Measurements from ENCODE around the gene FERMT1. TPM values are rescaled to one million over a fixed set of nuclear protein-coding genes. Genes with fewer than 3 reads are reported as not detected.
"Not testable (repeated sequence)": the region's sequence is repeated elsewhere in the genome, so short reads cannot be mapped to it uniquely, and the experiment has no call there.

FERMT1 gene
- total and polyA plus RNA-seq, 2 of the 13 experiments (the other 11 are each of a cell fraction or from before 2014, with no cell fraction given): 15.8 to 29.5 TPM

- no TSS peak for BruUV-seq (replicated peaks)
- Histone ChIP-seq H3K27me3 (ENCODE audit: control insufficient read depth in 1 of 2, insufficient read depth in 2 of 2, low read length in 2 of 2) (no peaks in the 10 kb centered on the region), H3K9ac (ENCODE audit: insufficient read depth, low read depth, low read length) (no peak overlapping the region), H3K4me2 (ENCODE audit: low read depth, low read length) (no peak overlapping the region), H3K4me1 (ENCODE audit: insufficient read depth, low read length) (no peaks in the 10 kb centered on the region), H3K4me3 (replicated peaks in 1 of 3; ENCODE audit: insufficient read depth in 1 of 3, low read depth in 2 of 3, low read length in 3 of 3) (no peak overlapping the region), H3K36me3 (replicated peaks in 1 of 2; ENCODE audit: control insufficient read depth in 1 of 2, insufficient read depth in 2 of 2, low read length in 2 of 2) (peaks cover 37 to 67% of the 10 kb centered on the region in 2 experiments), H4K20me1 (ENCODE audit: insufficient read depth, low read length) (no peaks in the 10 kb centered on the region), H3K9me3 (ENCODE audit: low read length) (no peaks in the 10 kb centered on the region), H3K27ac (ENCODE audit: extremely low read length, insufficient read depth, low read length) (no peak overlapping the region), H3K79me2 (ENCODE audit: insufficient read depth, low read length) (no peaks in the 10 kb centered on the region), H2AFZ (ENCODE audit: low read length) (no peak overlapping the region)
- in situ Hi-C loops (cut with HindIII; ENCODE audit: extremely low pct_ligation_motif_present, low pct_unique_long_range_greater_than_20kb): no loop called here
- FAIRE-seq: no peak
- intact Hi-C loops (cut with micrococcal nuclease; ENCODE audit: unreplicated experiment): no loop called here
- no peak for DNase-seq (ENCODE audit: low spot score)
- CTCF ChIA-PET (ENCODE audit: low intra/inter-chr PET ratio, low total read pairs): no interaction called here
- 97% methylated on average over 3 of the region's 3 CpGs for WGBS (ENCODE audit: low lambda C conversion rate)
- ATAC-seq: no peak
- TF ChIP-seq ATF5 (CRISPR knock-in tag; IDR thresholded peaks at IDR 0.05; ENCODE audit: low read depth): no peak
- TF ChIP-seq TOE1 (CRISPR knock-in tag; IDR thresholded peaks at IDR 0.05): no peak
- no peak for TF ChIP-seq ZNF230 (CRISPR knock-in tag; IDR thresholded peaks at IDR 0.05)
- no peak for TF ChIP-seq HOXD1 (CRISPR knock-in tag; IDR thresholded peaks at IDR 0.05)
- no peak for TF ChIP-seq SNAPC2 (CRISPR knock-in tag; IDR thresholded peaks at IDR 0.05)
- no peak for TF ChIP-seq ZNF234 (CRISPR knock-in tag; conservative IDR thresholded peaks at IDR 0.05)
- TF ChIP-seq TAF15 (IDR thresholded peaks at IDR 0.05; ENCODE audit: low read depth, low read length, poor library complexity, severe bottlenecking): no peak
- TF ChIP-seq HOXA9 (CRISPR knock-in tag; IDR thresholded peaks at IDR 0.05; ENCODE audit: borderline replicate concordance): no peak
- TF ChIP-seq ZFP1 (CRISPR knock-in tag; IDR thresholded peaks at IDR 0.05): no peak
- no peak for TF ChIP-seq LRRFIP1 (CRISPR knock-in tag; conservative IDR thresholded peaks at IDR 0.05)
- POLR2A ChIA-PET: interaction anchor here (0.9 kb wide), 1 partner anchor 9 kb away, joined by 4 read pairs; the partner anchor contains the start of gene FERMT1
Observed at GRCh38 chr20:6113951-6114350, 8.9 kb downstream of the FERMT1 start.

GRCh38 chr20:6112965-6113364 is 9.9 kb downstream of the FERMT1 start:
- H3K4me3 ChIP-seq (replicated peaks in 1 of 3; ENCODE audit: insufficient read depth in 1 of 3, low read depth in 2 of 3, low read length in 3 of 3); FAIRE-seq; H3K4me1 ChIP-seq (ENCODE audit: insufficient read depth, low read length); POLR2A ChIA-PET; ATAC-seq; in situ Hi-C loops (cut with HindIII; ENCODE audit: extremely low pct_ligation_motif_present, low pct_unique_long_range_greater_than_20kb); H3K9me3 ChIP-seq (ENCODE audit: low read length); H3K79me2 ChIP-seq (ENCODE audit: insufficient read depth, low read length); H2AFZ ChIP-seq (ENCODE audit: low read length); CTCF ChIA-PET (ENCODE audit: low intra/inter-chr PET ratio, low total read pairs); H3K9ac ChIP-seq (ENCODE audit: insufficient read depth, low read depth, low read length); H3K27ac ChIP-seq (ENCODE audit: extremely low read length, insufficient read depth, low read length); DNase-seq (ENCODE audit: low spot score); H3K27me3 ChIP-seq (ENCODE audit: control insufficient read depth in 1 of 2, insufficient read depth in 2 of 2, low read length in 2 of 2); H4K20me1 ChIP-seq (ENCODE audit: insufficient read depth, low read length); BruUV-seq (replicated peaks); H3K4me2 ChIP-seq (ENCODE audit: low read depth, low read length); intact Hi-C loops (cut with micrococcal nuclease; ENCODE audit: unreplicated experiment): not testable (repeated sequence)
- 94% methylated on average over 2 of the region's 2 CpGs for WGBS (ENCODE audit: low lambda C conversion rate)
- peaks cover 37 to 76% of the 10 kb centered on the region in 2 experiments for H3K36me3 ChIP-seq (replicated peaks in 1 of 2; ENCODE audit: control insufficient read depth in 1 of 2, insufficient read depth in 2 of 2, low read length in 2 of 2)
